Heart right ventricle (tissue), 16 donors: ENCODE measurements around the gene PRMT7. TPM values are rescaled to one million over a fixed set of nuclear protein-coding genes. Genes with fewer than 3 reads are reported as not detected.

ENCODE experiments used
- ATAC-seq, 8 donors: fragments of 200-7000 bp; cut with Tn5 transposase; one replicate each; pipeline ENCODE4 v1.9.1; 2020; ENCODE audit warnings: mild to moderate bottlenecking in 8 of 8, moderate library complexity in 8 of 8, moderate number of reproducible peaks in 1 of 8
- DNase-seq, 2 donors: peaks; one replicate each; pipeline ENCODE4 v3.0.0-alpha.2; 2020
- H3K27ac ChIP-seq, 10 donors: fragments of 200-600 bp; sonication (generic) in 2 of 10; one replicate each; pipeline versions ENCODE4 v1.5.0 to v1.8.0; 2020 to 2022; ENCODE audit warnings: mild to moderate bottlenecking in 3 of 10
- H3K27me3 ChIP-seq, 7 donors: fragments of 200-600 bp; one replicate each; pipeline ENCODE4 v1.8.0; 2021 to 2022; ENCODE audit warnings: mild to moderate bottlenecking in 2 of 7
- H3K36me3 ChIP-seq, 9 donors: fragments of 200-600 bp; sonication (generic) in 1 of 9; one replicate each; pipeline versions ENCODE4 v1.5.0 to v1.8.0; 2020 to 2022; ENCODE audit warnings: mild to moderate bottlenecking in 2 of 9
- H3K4me1 ChIP-seq, 9 donors: fragments of 200-600 bp; sonication (generic) in 1 of 9; one replicate each; pipeline versions ENCODE4 v1.5.0 to v1.8.0; 2020 to 2022; ENCODE audit warnings: mild to moderate bottlenecking in 4 of 9
- H3K4me3 ChIP-seq, 10 donors: fragments of 200-600 bp; sonication (generic) in 2 of 10; one replicate each; pipeline versions ENCODE4 v1.5.0 to v1.8.0; 2020 to 2022; ENCODE audit warnings: mild to moderate bottlenecking in 7 of 10, moderate library complexity in 2 of 10
- H3K9me3 ChIP-seq, 11 donors: fragments of 200-600 bp in 10 of 11; sonication (generic) in 2 of 11; one replicate each; pipeline versions ENCODE4 v1.5.0 to v1.8.0; 2013 to 2022; ENCODE audit warnings: mild to moderate bottlenecking in 2 of 11, control low read depth in 1 of 11, moderate library complexity in 1 of 11
- WGBS, 2 donors: extraction: QIAGEN DNeasy Blood & Tissue Kit; methylation state at CpG; one replicate each; pipeline ENCODE4 v1.1.7; 2013; ENCODE audit warnings: inconsistent platforms in 1 of 2; 5-methylcytosine and 5-hydroxymethylcytosine counted together
- intact Hi-C, 10 donors: fragments of 100-400 bp; cut with DNase I; formaldehyde crosslinking; loops; one replicate each; pipeline versions ENCODE4 v1.11.1 to v1.14.2; 2022
- polyA plus RNA-seq, 2 donors: library from polyadenylated mRNA; stranded (reverse); fragments of 200-250 nt; gene quantifications; one replicate each; pipeline ENCODE4 v1.2.3, GENCODE V29; 2013
- total RNA-seq, 10 donors: library from RNA; stranded (reverse); fragmentation: NEBNext Ultra II Directional in 3 of 10; extraction: Animal tissue kit (Norgen Biotek cat#: 25700) in 3 of 10; gene quantifications; one replicate each; pipeline versions ENCODE4 v1.2.1 to v1.2.4, GENCODE V29; 2021 to 2023
- TF ChIP-seq, protein P1 (sequence below), 9 donors: fragments of 200-600 bp; sonication (generic) in 2 of 9; IDR thresholded peaks; one replicate each; pipeline versions ENCODE4 v1.5.0 to v1.8.0; 2021 to 2022; ENCODE audit warnings: antibody characterized with exemption in 9 of 9, mild to moderate bottlenecking in 5 of 9, moderate library complexity in 1 of 9
- donor health status: Arrhythmogenic right ventricular cardiomyopathy.
- donor health status: ischemic (EF 13 %, LVEDD 7.1; RV severe dilation, severe dysfunction).
- donor health status: healthy with polysubstance abuse.
- donor health status: DM: no; HTN: yes; CAD: no.
- donor health status: DM: no; HTN: no; CAD: no.
- donor health status: ischemic (EF 25% LVEDD 6.9; RV normal size, moderate dysfunction).
- donor health status: ischemic (EF 25% LVEDD 5.7; RV mildly dilated, moderate dysfunction).
- donor health status: healthy.
- donor health status: DM: yes; HTN: yes; CAD: no.
- donor health status: Ischemic cardiomyopathy.
- donor health status: ischemic (EF 35%, LVEDD 5.7; RV mildly dilated, moderate dysfunction).
- donor health status: nonischemic (EF 11% LVEDD 7.7; RV severe dilation, severe dysfunction).
- donor health status: DM: yes; HTN: yes; CAD: no.
- donor health status: PGD.
- donor health status: ischemic (EF 29% LVEDD 5.4; RV normal size, mild dysfunction).
- donor health status: nonischemic (EF 23%, LVEDD 6.1; RV moderate dilation, normal function).

The PRMT7 gene
- total and polyA plus RNA-seq, 12 donors: 18.1 to 57.8 (median 30.7) TPM

DNA sequence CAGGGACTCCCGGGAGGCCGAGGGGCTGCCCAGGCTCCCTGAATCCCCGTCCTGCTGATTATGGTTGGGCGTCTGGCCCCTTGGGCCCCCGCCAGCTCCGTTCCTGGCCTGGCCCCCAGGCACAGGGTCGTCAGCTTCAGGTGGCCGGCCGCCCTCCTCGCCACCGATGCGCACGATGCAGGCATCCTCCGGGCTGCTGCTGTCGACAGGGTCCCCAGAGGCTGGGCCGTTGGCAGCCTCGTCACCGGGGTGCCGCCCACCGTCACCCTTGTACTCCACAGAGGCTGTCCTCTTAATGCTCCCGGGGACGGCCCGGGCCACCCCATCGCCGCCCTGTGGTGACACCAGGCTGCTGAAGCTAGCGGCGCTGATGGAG lies 60.4 kb downstream of the PRMT7 start:
- Histone ChIP-seq H3K4me1 (peaks cover 0 to 14% (median 0%) of the 10 kb centered on the region in 9 donors), H3K27ac (no peak overlapping the region), H3K4me3 (no peak overlapping the region), H3K9me3 (no peaks in the 10 kb centered on the region), H3K27me3 (peaks cover 0 to 13% (median 7%) of the 10 kb centered on the region in 7 donors), H3K36me3 (no peaks in the 10 kb centered on the region)
- TF ChIP-seq, protein P1, sequence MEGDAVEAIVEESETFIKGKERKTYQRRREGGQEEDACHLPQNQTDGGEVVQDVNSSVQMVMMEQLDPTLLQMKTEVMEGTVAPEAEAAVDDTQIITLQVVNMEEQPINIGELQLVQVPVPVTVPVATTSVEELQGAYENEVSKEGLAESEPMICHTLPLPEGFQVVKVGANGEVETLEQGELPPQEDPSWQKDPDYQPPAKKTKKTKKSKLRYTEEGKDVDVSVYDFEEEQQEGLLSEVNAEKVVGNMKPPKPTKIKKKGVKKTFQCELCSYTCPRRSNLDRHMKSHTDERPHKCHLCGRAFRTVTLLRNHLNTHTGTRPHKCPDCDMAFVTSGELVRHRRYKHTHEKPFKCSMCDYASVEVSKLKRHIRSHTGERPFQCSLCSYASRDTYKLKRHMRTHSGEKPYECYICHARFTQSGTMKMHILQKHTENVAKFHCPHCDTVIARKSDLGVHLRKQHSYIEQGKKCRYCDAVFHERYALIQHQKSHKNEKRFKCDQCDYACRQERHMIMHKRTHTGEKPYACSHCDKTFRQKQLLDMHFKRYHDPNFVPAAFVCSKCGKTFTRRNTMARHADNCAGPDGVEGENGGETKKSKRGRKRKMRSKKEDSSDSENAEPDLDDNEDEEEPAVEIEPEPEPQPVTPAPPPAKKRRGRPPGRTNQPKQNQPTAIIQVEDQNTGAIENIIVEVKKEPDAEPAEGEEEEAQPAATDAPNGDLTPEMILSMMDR (IDR thresholded peaks at IDR 0.05): no peak
- intact Hi-C loops: loop anchor here in 1 of 10 donors (5.0 kb wide), 1 partner anchor 136 kb away; no protein-coding TSS in a partner anchor
- WGBS, 2 donors: 87 to 91% methylated on average over 27 of the region's 27 CpGs
- no peak for ATAC-seq
- no peak for DNase-seq

DNA sequence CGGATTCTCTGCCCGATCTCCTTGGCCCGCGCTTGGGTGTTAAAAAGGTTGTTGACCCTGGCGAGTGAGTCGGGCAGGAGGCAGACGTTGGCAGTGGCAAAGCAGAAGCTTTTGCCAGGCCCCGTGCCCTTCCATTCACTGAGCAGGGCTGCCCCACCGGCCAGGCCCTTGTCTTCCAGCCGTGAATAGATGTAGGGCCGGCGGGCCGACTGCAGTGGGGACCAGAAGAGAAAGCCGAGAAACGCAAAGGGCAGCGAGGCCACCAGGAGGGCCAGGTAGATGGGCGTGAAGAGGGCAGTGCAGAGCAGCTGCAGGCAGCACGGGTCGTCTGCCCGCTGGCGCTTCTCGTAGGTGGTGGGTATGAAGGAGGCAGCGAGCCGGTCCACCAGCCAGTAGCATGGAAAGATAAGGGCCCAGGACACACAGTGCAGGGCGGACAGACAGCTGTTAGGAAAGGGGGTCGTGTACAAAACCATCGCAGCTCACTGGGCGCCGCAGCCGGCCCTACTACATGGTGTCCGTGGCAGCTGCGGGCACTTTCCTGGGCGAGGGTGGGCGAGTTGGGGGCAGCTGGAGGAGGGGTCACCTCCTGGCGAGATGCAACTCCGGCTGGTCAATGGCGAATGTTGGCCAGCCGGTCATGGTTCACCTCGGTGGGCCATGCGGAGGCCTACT lies 61.0 kb downstream of the PRMT7 start:
- intact Hi-C loops: loop anchor here in 1 of 10 donors (5.0 kb wide), 1 partner anchor 135 kb away; no protein-coding TSS in a partner anchor
- Histone ChIP-seq H3K27ac (no peak overlapping the region), H3K9me3 (no peaks in the 10 kb centered on the region), H3K36me3 (no peaks in the 10 kb centered on the region), H3K4me3 (no peak overlapping the region), H3K4me1 (peaks cover 0 to 14% (median 0%) of the 10 kb centered on the region in 9 donors), H3K27me3 (peaks cover 0 to 9% (median 4%) of the 10 kb centered on the region in 7 donors)
- ATAC-seq: no peak
- WGBS, 2 donors: 94 to 95% methylated on average over 40 of the region's 40 CpGs
- TF ChIP-seq, protein P1 (IDR thresholded peaks at IDR 0.05): no peak
- DNase-seq: no peak

DNA sequence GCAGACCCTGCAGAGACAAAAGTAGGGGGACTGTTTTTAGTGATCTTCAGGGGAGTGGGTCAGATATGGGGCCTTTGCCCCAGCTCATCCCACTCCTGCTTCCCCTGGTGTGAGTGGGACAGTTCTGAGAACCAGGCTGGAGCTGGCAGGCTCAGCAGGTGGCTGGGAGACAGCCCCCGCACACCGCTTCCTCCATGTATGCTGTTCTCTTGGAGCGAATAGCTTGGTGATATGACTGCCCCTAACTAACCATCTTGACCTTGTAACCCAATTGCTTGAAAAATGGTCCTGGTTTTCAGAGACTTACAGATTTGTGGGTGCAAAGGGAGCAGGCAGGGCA lies 61.5 kb downstream of the PRMT7 start:
- Histone ChIP-seq H3K27me3 (peaks cover 0 to 7% (median 0%) of the 10 kb centered on the region in 7 donors), H3K4me1 (peaks cover 0 to 14% (median 0%) of the 10 kb centered on the region in 9 donors), H3K27ac (no peak overlapping the region), H3K9me3 (no peaks in the 10 kb centered on the region), H3K4me3 (no peak overlapping the region), H3K36me3 (no peaks in the 10 kb centered on the region)
- 87 to 91% methylated on average over 3 of the region's 3 CpGs for WGBS, 2 donors
- TF ChIP-seq, protein P1 (IDR thresholded peaks at IDR 0.05): no peak
- intact Hi-C loops: loop anchor here in 1 of 10 donors (5.0 kb wide), 1 partner anchor 135 kb away; no protein-coding TSS in a partner anchor
- DNase-seq: no peak
- no peak for ATAC-seq

DNA sequence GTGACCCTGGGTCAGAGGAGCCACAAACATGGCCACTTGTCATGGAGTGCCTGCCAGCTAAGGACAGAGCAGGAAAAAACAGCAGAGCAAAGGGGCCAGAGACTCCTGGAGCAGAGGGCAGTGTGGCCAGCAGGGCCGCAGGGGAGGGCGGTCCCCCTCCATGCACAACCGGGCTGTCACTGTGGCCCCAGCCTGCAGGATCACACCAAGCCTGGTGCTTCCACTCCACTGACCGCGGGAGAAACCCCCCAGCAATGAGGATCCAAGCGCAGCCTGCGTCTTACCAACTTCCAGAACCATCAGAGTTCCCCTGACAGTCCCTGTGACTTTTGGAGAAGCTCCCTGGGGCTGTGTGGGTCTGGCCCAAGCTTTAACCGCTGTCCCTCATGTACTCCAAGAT lies 62.0 kb downstream of the PRMT7 start:
- ATAC-seq: no peak
- no peak for DNase-seq
- intact Hi-C loops: loop anchor here in 1 of 10 donors (5.0 kb wide), 1 partner anchor 134 kb away; no protein-coding TSS in a partner anchor
- Histone ChIP-seq H3K9me3 (no peaks in the 10 kb centered on the region), H3K27me3 (peaks cover 0 to 3% (median 0%) of the 10 kb centered on the region in 7 donors), H3K36me3 (no peaks in the 10 kb centered on the region), H3K4me3 (no peak overlapping the region), H3K27ac (no peak overlapping the region), H3K4me1 (peaks cover 0 to 14% (median 0%) of the 10 kb centered on the region in 9 donors)
- WGBS, 2 donors: 91 to 93% methylated on average over 8 of the region's 8 CpGs
- TF ChIP-seq, protein P1 (IDR thresholded peaks at IDR 0.05): no peak
